Osteoblast (primary cell): ENCODE data around the gene IL19. TPM values are rescaled to one million over a fixed set of nuclear protein-coding genes. Genes with fewer than 3 reads are reported as not detected.

Experiments
- DNase-seq: peaks from one replicate; pipeline ENCODE4 v3.0.0; 2011; ENCODE audit warnings: low spot score, mixed read lengths; ENCODE audit not compliant: insufficient read length; ENCODE audit errors: missing footprints
- H2AFZ ChIP-seq: 2 replicates; pipeline ENCODE4 v1.6.0; 2011; ENCODE audit warnings: mild to moderate bottlenecking, low read length
- H3K27ac ChIP-seq: 2 replicates; pipeline ENCODE4 v1.5.1; 2011; ENCODE audit warnings: mild to moderate bottlenecking, low read depth, low read length, moderate library complexity
- H3K27me3 ChIP-seq: 2 replicates; pipeline ENCODE4 v1.6.0; 2012; ENCODE audit warnings: mild to moderate bottlenecking, control low read depth, inconsistent platforms, low read length, moderate library complexity; ENCODE audit not compliant: insufficient read depth
- H3K36me3 ChIP-seq: 2 replicates; pipeline ENCODE4 v1.5.1; 2011; ENCODE audit warnings: mild to moderate bottlenecking, low read length, control low read depth, moderate library complexity; ENCODE audit not compliant: insufficient read depth
- H3K4me1 ChIP-seq: 2 replicates; pipeline ENCODE4 v1.5.1; 2011; ENCODE audit warnings: mild to moderate bottlenecking, low read length, control low read depth, moderate library complexity; ENCODE audit not compliant: insufficient read depth
- H3K4me2 ChIP-seq: 2 replicates; pipeline ENCODE4 v1.6.0; 2011; ENCODE audit warnings: mild to moderate bottlenecking, low read length; ENCODE audit not compliant: insufficient read depth
- H3K4me3 ChIP-seq: fragments of 200-600 bp; sonication (generic); 3 replicates; pipeline ENCODE4 v1.5.1; 2012; ENCODE audit warnings: mild to moderate bottlenecking, low read length, inconsistent platforms; ENCODE audit not compliant: insufficient read depth
- H3K79me2 ChIP-seq: 2 replicates; pipeline ENCODE4 v1.6.0; 2012; ENCODE audit warnings: mild to moderate bottlenecking, low read length, control low read depth, inconsistent platforms; ENCODE audit not compliant: insufficient read depth
- H3K9me3 ChIP-seq: 2 replicates; pipeline ENCODE4 v1.5.1; 2011; ENCODE audit warnings: low read depth, low read length, control low read depth
- H4K20me1 ChIP-seq: 2 replicates; pipeline ENCODE4 v1.6.0; 2012; ENCODE audit warnings: mild to moderate bottlenecking, low read length, control low read depth; ENCODE audit not compliant: insufficient read depth
- total RNA-seq: library from RNA; depleted of rRNA; stranded (reverse); fragments of >200 nt; gene quantifications from 2 replicates; pipeline ENCODE4 v1.2.3, GENCODE V29; 2012
- TF ChIP-seq, protein P1 (sequence below): IDR thresholded peaks from 2 replicates; pipeline ENCODE4 v1.5.1; 2011; ENCODE audit warnings: mild to moderate bottlenecking, low read depth, low read length, moderate library complexity; ENCODE audit errors: extremely low read depth

IL19 gene
- total RNA-seq, 1 donor: not detected

- Histone ChIP-seq H3K4me1 (no peaks in the 10 kb centered on the region), H3K4me2 (no peak overlapping the region), H3K27ac (no peak overlapping the region), H3K9me3 (no peaks in the 10 kb centered on the region), H3K36me3 (no peaks in the 10 kb centered on the region), H3K27me3 (peaks cover 2% of the 10 kb centered on the region), H3K4me3 (no peak overlapping the region), H2AFZ (no peak overlapping the region), H4K20me1 (no peaks in the 10 kb centered on the region), H3K79me2 (no peaks in the 10 kb centered on the region)
- TF ChIP-seq, protein P1, sequence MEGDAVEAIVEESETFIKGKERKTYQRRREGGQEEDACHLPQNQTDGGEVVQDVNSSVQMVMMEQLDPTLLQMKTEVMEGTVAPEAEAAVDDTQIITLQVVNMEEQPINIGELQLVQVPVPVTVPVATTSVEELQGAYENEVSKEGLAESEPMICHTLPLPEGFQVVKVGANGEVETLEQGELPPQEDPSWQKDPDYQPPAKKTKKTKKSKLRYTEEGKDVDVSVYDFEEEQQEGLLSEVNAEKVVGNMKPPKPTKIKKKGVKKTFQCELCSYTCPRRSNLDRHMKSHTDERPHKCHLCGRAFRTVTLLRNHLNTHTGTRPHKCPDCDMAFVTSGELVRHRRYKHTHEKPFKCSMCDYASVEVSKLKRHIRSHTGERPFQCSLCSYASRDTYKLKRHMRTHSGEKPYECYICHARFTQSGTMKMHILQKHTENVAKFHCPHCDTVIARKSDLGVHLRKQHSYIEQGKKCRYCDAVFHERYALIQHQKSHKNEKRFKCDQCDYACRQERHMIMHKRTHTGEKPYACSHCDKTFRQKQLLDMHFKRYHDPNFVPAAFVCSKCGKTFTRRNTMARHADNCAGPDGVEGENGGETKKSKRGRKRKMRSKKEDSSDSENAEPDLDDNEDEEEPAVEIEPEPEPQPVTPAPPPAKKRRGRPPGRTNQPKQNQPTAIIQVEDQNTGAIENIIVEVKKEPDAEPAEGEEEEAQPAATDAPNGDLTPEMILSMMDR: no peak
- peak; percentile 66 for DNase-seq
Measured at GRCh38 chr1:206785182-206785765, 14.7 kb downstream of the IL19 start.

DNA sequence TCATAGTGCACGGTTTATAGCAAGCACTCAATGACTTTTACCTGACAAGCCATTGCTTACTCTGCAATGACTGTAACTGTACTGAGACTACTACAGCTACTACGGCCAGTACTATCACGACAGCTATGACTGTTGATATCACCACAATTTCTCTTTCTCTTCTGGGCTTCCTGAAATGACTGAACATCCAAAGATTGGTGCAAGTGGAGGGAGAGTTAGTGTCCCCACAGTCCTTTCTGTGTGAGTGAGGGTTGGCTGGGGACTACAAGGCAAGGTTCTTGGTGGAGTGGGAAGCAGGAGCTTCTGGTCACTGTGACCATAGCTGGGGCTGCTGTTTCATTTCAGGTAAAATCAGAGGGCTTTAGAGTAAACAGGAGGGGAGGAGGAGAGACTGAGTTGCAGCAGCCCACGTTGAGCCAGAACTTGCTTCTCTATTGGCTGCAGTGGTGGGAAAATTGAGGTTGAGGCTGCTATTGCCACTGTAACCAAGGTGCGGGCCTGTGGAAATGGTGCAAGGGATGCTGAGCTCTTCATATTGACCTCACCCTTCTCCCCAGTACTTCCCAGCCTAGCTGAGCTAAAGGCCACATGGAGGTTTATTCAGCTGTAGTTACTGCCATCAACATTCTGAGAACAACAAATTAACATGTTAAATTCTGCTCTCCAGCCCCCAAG, 15.8 kb downstream of the IL19 start:
- Histone ChIP-seq H3K27ac (no peak overlapping the region), H3K79me2 (no peaks in the 10 kb centered on the region), H3K4me2 (no peak overlapping the region), H3K36me3 (no peaks in the 10 kb centered on the region), H3K27me3 (peaks cover 2% of the 10 kb centered on the region), H3K4me1 (peaks cover under 1% of the 10 kb centered on the region), H2AFZ (no peak overlapping the region), H3K9me3 (no peaks in the 10 kb centered on the region), H3K4me3 (no peak overlapping the region), H4K20me1 (no peaks in the 10 kb centered on the region)
- TF ChIP-seq, protein P1: no peak
- DNase-seq: peak; percentile 2

DNA sequence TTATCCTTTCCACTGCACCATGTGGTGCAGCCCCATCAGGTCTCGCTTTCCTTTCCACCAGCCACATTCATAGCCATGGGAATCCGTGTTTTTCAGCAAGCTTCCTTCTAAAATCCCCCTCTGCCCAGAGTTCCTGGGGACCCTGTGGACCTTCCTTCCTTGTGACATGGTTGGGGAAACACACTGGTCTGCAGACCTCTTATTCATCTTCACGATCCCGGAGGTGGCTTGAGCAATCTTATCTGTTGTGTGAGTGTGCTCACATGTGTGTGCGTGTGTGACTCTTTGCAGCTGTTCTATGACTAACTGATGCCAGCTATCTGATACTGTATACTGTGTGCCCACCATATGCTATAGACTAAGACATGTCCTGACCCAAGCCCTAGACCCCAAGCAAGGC, 17.3 kb downstream of the IL19 start:
- no peaks in the 10 kb centered on the region for H3K79me2 ChIP-seq
- H3K9me3 ChIP-seq: no peaks in the 10 kb centered on the region
- peaks cover 11% of the 10 kb centered on the region for H3K4me1 ChIP-seq
- H3K4me3 ChIP-seq: no peak overlapping the region
- no peak overlapping the region for H3K27ac ChIP-seq
- no peaks in the 10 kb centered on the region for H4K20me1 ChIP-seq
- DNase-seq: no peak
- H3K4me2 ChIP-seq: no peak overlapping the region
- no peak overlapping the region for H2AFZ ChIP-seq
- peaks cover 2% of the 10 kb centered on the region for H3K27me3 ChIP-seq
- TF ChIP-seq, protein P1: no peak
- no peaks in the 10 kb centered on the region for H3K36me3 ChIP-seq

GRCh38 chr1:206788487-206789050, 18.0 kb downstream of the IL19 start:
- Histone ChIP-seq H4K20me1 (no peaks in the 10 kb centered on the region), H2AFZ (no peak overlapping the region), H3K27me3 (peaks cover 2% of the 10 kb centered on the region), H3K4me2 (no peak overlapping the region), H3K4me1 (peaks cover 18% of the 10 kb centered on the region), H3K27ac (no peak overlapping the region), H3K4me3 (no peak overlapping the region), H3K9me3 (no peaks in the 10 kb centered on the region), H3K36me3 (no peaks in the 10 kb centered on the region), H3K79me2 (no peaks in the 10 kb centered on the region)
- TF ChIP-seq, protein P1: no peak
- DNase-seq: no peak
